ENCODE measurements around the gene MYOF.
"Not testable (repeated sequence)": the region's sequence is repeated elsewhere in the genome, so short reads cannot be mapped to it uniquely, and the experiment has no call there.

The MYOF gene

GRCh38 chr10:93346694-93347093 is 135.4 kb downstream of the MYOF start:
- peak; percentile 29 for DNase-seq (ENCODE audit: low spot score)

DNA sequence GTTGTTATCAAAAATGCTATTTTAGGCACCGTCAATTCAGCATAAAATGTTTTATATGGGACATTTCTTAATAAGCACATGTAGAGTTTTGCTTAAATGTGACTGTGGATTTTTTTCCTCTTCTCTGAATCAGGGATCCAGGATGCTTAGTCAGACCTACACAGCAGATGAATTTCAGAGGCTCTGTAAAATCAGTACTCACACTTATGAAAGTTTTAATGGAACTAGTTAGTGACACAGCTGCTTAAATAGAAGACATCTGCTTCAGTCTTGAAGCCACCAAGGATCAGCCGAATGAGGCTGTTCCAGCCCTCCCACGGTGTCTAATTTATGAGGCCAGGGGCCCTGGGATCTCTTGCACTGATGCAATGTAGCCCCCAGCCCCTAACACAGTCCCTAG is 136.0 kb downstream of the MYOF start:
- DNase-seq (ENCODE audit: low spot score) = no peak

DNA sequence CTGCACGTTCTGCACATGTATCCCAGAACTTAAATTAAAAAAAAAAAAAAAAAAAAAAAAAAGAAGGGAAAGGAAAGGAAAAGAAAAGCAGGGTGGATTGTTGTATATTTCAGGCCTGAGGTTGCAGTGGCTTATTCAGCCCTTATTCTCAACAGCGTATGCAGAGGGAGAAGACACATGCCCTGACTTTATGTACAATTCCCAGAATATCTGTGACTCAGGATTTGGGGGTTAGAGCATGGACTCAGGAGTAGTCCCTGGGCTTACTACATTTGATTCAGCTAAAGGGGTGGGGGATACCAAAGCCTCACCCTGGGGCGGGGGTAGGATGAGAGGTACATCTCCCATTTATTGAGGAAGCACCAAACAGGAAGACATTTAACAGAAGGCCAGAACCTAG is 137.4 kb downstream of the MYOF start:
- no peak for DNase-seq (ENCODE audit: low spot score)

- no peak for DNase-seq (ENCODE audit: low spot score)
These were observed 139.2 kb downstream of the MYOF start for GRCh38 chr10:93342921-93343320.

GRCh38 chr10:93342366-93342765 is 139.8 kb downstream of the MYOF start:
- no peak for DNase-seq (ENCODE audit: low spot score)

- DNase-seq (ENCODE audit: low spot score) = no peak
These were observed 144.8 kb downstream of the MYOF start for GRCh38 chr10:93337309-93337721.

DNA sequence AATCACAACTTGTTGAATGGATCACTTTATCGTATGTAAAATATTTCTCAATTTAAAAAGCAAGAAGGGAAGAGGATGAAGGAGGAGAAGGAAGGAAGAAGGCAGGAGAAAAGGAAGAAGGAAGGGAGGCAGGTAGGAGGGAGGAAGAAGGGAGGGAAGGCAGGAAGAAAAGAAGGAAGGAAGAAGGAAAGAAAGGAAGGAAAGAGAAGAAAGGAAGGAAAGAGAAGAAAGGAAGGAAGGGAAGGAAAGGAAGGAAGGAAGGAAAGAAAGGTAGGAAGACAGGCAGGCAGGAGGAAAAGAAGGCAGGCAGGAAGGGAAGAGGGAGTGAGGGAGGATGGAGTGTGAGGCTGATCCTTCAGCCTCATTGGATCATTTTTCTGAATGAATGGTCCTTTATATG is 145.5 kb downstream of the MYOF start:
- no peak for DNase-seq (ENCODE audit: low spot score)

GRCh38 chr10:93336110-93336509 is 146.0 kb downstream of the MYOF start:
- DNase-seq (ENCODE audit: low spot score) = no peak

DNA sequence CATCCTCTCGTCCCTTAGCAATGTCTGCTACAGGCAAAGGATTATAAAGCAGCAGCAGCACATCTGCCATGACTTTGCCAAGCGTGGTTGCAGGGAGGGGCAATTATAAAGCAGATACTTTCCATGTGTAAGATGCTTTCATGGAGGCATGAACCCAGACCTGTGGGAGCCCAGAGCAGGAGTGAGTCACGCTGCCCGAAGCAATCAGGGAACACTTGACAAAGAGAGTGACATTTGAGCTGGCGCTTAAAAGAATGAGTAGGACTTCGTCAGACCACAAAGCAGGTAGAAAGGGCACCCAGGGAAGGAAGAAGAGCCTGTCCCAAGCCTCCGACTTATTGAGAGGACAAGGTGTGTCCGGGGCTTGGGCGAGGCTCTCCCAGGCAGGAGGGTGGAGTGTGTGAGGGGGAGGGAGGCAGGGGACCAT is 147.2 kb downstream of the MYOF start:
- DNase-seq (ENCODE audit: low spot score) = no peak

DNA sequence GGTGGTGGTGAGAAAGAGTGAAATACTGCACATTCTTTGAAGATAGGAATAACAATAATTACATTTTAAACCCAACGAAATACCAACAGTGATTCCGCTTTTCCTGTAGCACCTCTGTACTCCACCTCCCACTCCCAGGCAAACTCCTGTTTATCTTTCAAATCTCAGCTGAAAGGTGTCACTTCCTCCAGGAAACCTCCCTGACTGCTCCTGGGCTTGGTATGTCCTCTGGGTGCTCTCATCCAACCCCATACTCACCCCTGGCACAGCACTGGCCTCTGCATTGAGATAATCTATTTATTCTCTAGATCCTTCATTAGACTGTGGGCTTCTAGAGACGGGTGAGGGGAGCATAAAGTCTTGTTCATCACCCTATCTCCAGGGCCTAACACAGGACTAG is 148.0 kb downstream of the MYOF start:
- no peak for DNase-seq (ENCODE audit: low spot score)

DNA sequence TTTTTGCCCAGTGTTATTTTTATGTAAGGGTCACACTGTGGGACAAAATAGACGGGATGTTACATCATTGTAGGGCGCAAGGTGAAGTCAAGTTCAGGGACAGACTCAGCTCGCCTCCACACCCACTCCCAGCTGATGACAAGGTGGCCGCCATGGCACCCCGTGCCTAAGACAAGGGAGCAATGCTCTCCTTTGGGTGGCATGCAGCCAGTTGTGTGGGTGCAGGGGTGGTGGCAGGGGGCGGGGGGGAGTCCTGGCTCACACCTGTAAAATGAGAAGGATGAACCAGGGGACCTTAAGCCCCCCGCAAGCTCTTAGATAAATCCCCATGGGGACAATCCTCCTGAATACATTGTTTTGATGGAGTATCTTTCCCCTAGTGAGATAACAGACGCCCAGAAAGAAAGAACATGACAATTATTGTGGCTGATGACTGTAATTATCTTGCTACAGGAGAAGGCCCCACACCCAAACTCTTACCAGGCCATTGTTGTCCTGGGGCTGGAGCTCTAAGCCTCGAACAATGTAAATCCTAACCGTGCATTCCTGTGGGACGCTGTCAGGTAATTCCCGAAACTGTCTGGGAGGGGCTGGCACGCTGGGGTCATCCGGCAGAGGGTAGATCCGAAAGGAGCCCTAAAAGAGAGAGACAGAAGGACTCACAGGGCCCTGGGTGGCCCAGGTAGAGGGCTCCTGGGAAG is 148.7 kb downstream of the MYOF start:
- no peak for DNase-seq (ENCODE audit: low spot score)

GRCh38 chr10:93330824-93331223 is 151.3 kb downstream of the MYOF start:
- DNase-seq (ENCODE audit: low spot score) = no peak

GRCh38 chr10:93319896-93320295 is 162.2 kb downstream of the MYOF start:
- no peak for DNase-seq (ENCODE audit: low spot score)

- DNase-seq (ENCODE audit: low spot score) = no peak
These were observed 163.0 kb downstream of the MYOF start for GRCh38 chr10:93319096-93319495.

- DNase-seq (ENCODE audit: low spot score) = no peak
These were observed 166.9 kb downstream of the MYOF start for GRCh38 chr10:93315246-93315645.

DNA sequence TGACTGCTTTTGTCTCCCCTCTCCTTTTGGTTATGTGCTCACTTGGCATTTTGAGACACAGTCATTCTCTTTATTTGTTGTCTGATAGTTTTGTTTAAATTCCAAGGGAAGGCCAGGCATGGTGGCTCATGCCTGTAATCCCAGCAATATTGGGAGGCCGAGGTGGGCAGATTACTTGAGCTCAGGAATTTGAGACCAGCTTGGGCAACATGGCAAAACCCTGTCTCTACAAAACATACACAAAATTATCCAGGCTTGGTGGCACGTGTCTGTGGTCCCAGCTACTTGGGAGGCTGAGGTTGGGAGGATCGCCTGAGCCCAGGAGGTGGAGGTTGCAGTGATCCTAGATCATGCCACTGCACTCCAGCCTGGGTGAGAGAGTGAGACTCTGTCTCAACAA is 167.5 kb downstream of the MYOF start:
- DNase-seq (ENCODE audit: low spot score) = not testable (repeated sequence)

DNA sequence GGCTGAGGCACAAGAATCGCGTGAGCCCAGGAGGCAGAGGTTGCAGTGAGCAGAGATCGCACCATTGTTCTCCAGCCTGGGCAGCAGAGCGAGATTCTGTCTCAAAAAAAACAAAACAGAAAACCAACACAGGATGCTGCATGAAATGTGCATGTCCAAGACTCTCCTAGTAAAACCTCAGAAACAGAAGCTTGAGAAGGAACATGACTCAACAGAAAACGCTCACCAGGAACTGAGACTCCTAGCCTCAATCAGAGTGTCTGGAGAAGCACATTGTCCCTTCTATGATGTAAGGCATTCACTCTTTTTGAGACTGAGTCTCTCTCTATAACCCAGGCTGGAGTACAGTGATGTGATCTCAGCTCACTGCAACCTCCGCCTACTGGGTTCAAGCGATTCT is 168.3 kb downstream of the MYOF start:
- DNase-seq (ENCODE audit: low spot score) = peak; percentile 49

- DNase-seq (ENCODE audit: low spot score) = no peak
These were observed 173.1 kb downstream of the MYOF start for GRCh38 chr10:93309062-93309461.

DNA sequence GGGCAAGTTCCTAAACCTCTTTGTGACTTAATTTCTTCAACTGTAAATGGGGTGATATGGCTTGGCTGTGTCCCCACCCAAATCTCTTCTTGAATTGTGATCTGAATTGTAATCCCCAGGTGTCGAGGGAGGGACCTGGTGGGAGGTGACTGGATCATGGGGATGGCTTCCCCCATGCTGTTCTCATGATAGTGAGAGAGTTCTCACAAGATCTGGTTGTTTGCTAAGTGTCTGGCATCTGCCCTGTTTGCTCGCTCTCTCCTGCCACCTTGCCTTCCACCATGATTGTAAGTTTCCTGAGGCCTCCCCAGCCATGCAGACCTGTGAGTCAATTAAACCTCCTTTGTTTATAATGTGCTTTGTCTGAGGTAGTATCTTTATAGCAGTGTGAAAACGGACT is 177.0 kb downstream of the MYOF start:
- DNase-seq (ENCODE audit: low spot score) = no peak

DNA sequence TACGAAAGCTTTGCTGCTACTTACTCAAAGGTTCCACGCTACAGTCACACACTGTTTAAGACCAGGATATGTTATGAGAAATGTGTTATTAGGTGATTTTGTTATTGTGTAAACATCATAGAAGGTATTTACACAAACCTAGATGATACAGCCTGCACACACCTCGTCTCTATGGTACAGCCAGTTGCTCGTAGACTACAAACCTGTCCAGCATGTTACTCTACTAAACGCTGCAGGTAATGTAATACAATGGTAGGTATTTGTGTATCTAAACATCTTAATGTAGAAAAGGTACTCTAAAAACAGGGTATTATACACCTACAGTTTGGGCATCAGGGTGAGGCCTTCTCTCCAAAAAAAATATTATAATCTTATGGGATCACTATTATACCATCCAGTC is 181.2 kb downstream of the MYOF start:
- no peak for DNase-seq (ENCODE audit: low spot score)

GRCh38 chr10:93300288-93300917 is 181.7 kb downstream of the MYOF start:
- DNase-seq (ENCODE audit: low spot score) = no peak

- no peak for DNase-seq (ENCODE audit: low spot score)
These were observed 182.4 kb downstream of the MYOF start for GRCh38 chr10:93299606-93300287.

GRCh38 chr10:93299195-93299594 is 182.9 kb downstream of the MYOF start:
- DNase-seq (ENCODE audit: low spot score) = no peak

Measured in kidney capillary endothelial cell (primary cell).